Measurements from ENCODE around the gene IL4. TPM values are rescaled to one million over a fixed set of nuclear protein-coding genes. Genes with fewer than 3 reads are reported as not detected.

IL4 gene
- total and polyA plus RNA-seq, 9 of the 15 experiments (the other 6 are each of a cell fraction or from before 2014, with no cell fraction given): 0.22 to 0.62 TPM; not detected in 7

DNA sequence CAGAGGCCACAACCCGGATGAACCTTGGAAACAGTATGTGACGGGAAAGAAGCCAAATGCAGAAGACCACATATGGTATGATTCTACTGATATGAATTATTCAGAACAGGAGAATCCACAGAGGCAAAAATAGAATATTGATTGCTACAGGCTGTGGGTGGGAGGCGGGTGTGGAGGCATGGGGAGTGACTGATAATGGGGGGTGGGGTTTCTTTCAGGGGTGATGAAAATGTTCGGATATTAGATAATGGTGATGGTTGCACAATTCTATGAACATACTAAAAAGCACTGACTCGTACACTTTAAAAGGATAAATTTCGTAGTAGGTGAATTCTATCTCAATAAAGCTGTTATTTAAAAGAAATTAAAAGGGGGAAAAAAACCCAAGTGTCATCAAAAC lies 10.7 kb downstream of the IL4 start:
- WGBS (ENCODE audit: insufficient coverage, low coverage, missing lambda C conversion rate): 4% methylated on average over 6 of the region's 6 CpGs
- H3K4me1 ChIP-seq (replicated peaks in 1 of 2; ENCODE audit: control insufficient read depth in 2 of 2, insufficient read depth in 2 of 2, low read length in 2 of 2): peaks cover 10 to 45% of the 10 kb centered on the region in 2 experiments
- DNase-seq (ENCODE audit: extremely low read depth in 1 of 4, low spot score in 3 of 4) (peak in 2 of 4 experiments; percentile 74 to 79), FAIRE-seq (no peak), ATAC-seq (peak; percentile 38)
- POLR2A ChIA-PET: interaction anchor here (1.6 kb wide), 1 partner anchor 9 kb away, joined by 5 read pairs; no protein-coding TSS in a partner anchor
- H3K27me3 ChIP-seq (ENCODE audit: control insufficient read depth in 2 of 2, insufficient read depth in 2 of 2, low read length in 2 of 2): no peaks in the 10 kb centered on the region
- CTCF ChIA-PET (ENCODE audit: low intra/inter-chr PET ratio): no interaction called here
- no peaks in the 10 kb centered on the region for H3K9me1 ChIP-seq (ENCODE audit: control insufficient read depth, insufficient read depth, low read length)
- no peaks in the 10 kb centered on the region for H3K79me2 ChIP-seq (ENCODE audit: control insufficient read depth, insufficient read depth, low read length)
- in situ Hi-C loops (cut with MboI) (no loop called here), intact Hi-C loops (cut with micrococcal nuclease) (no loop called here)
- H4K20me1 ChIP-seq (replicated peaks; ENCODE audit: control insufficient read depth, insufficient read depth, low read length): no peaks in the 10 kb centered on the region
- H3K4me3 ChIP-seq: no peak overlapping the region
- H3K4me2 ChIP-seq (ENCODE audit: insufficient read depth, low read length): peak overlapping the region; percentile 21; the same call in 1 of the 2 replicates
- no peaks in the 10 kb centered on the region for H3K36me3 ChIP-seq (ENCODE audit: control insufficient read depth, insufficient read depth, low read length)
- no peak overlapping the region for H3K27ac ChIP-seq (ENCODE audit: extremely low read depth, low read depth, low read length)
- no TSS peak for BruUV-seq (replicated peaks)
- 0 out of 4 replicates have a peak overlapping the region, but pooled peaks of 1 of the 2 experiments have one; percentile 14 for H3K9ac ChIP-seq (ENCODE audit: insufficient read depth in 1 of 2, low read depth in 2 of 2, low read length in 2 of 2)
- 0 out of 2 replicates have a peak overlapping the region, but pooled peaks have one; percentile 43 for H2AFZ ChIP-seq (ENCODE audit: low read depth, low read length)
- H3K9me3 ChIP-seq (replicated peaks; ENCODE audit: control insufficient read depth, insufficient read depth, low read depth, low read length): no peaks in the 10 kb centered on the region
- TF ChIP-seq SIN3A (IDR thresholded peaks at IDR 0.05; ENCODE audit: borderline replicate concordance in 2 of 2, control insufficient read depth in 1 of 2, low read depth in 2 of 2, low read length in 2 of 2) (no peak), ZNF696 (CRISPR knock-in tag; conservative IDR thresholded peaks at IDR 0.05) (no peak), SREBF2 (CRISPR knock-in tag; IDR thresholded peaks at IDR 0.05) (no peak), CEBPG (CRISPR knock-in tag; IDR thresholded peaks at IDR 0.05) (0 out of 2 replicates have a peak, but pooled peaks have one; percentile 16), CEBPG (tag; conservative IDR thresholded peaks at IDR 0.05 in 1 of 2, IDR thresholded peaks at IDR 0.05 in 1 of 2) (peak; percentile 70 to 76), ZNF609 (CRISPR knock-in tag; IDR thresholded peaks at IDR 0.05; ENCODE audit: borderline replicate concordance) (no peak), CCNT2 (IDR thresholded peaks at IDR 0.05; ENCODE audit: borderline replicate concordance, extremely low read depth, insufficient read length, low read depth, low read length) (no peak), ARID1B (IDR thresholded peaks at IDR 0.05) (peak; percentile 87), KLF16 (IDR thresholded peaks at IDR 0.05) (peak; percentile 80), FOXM1 (IDR thresholded peaks at IDR 0.05; ENCODE audit: low read depth) (no peak), FOXM1 (CRISPR knock-in tag; IDR thresholded peaks at IDR 0.05; ENCODE audit: low read depth) (no peak), HDGF (IDR thresholded peaks at IDR 0.05) (no peak)
- TF ChIP-seq, protein P1, sequence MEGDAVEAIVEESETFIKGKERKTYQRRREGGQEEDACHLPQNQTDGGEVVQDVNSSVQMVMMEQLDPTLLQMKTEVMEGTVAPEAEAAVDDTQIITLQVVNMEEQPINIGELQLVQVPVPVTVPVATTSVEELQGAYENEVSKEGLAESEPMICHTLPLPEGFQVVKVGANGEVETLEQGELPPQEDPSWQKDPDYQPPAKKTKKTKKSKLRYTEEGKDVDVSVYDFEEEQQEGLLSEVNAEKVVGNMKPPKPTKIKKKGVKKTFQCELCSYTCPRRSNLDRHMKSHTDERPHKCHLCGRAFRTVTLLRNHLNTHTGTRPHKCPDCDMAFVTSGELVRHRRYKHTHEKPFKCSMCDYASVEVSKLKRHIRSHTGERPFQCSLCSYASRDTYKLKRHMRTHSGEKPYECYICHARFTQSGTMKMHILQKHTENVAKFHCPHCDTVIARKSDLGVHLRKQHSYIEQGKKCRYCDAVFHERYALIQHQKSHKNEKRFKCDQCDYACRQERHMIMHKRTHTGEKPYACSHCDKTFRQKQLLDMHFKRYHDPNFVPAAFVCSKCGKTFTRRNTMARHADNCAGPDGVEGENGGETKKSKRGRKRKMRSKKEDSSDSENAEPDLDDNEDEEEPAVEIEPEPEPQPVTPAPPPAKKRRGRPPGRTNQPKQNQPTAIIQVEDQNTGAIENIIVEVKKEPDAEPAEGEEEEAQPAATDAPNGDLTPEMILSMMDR (IDR thresholded peaks at IDR 0.05 in 2 of 3, conservative IDR thresholded peaks at IDR 0.05 in 1 of 3; ENCODE audit: insufficient read depth in 2 of 3, low read depth in 1 of 3, low read length in 3 of 3): no peak
- TF ChIP-seq, protein P2, sequence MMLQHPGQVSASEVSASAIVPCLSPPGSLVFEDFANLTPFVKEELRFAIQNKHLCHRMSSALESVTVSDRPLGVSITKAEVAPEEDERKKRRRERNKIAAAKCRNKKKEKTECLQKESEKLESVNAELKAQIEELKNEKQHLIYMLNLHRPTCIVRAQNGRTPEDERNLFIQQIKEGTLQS (IDR thresholded peaks at IDR 0.05): peak; percentile 35; the same call in 1 of the 2 replicates
- TF ChIP-seq, protein P2 (CRISPR knock-in tag; conservative IDR thresholded peaks at IDR 0.05): no peak

Data from K562 (cell line).